ENCODE results near the gene EDNRB.
"Not testable (repeated sequence)": the region's sequence is repeated elsewhere in the genome, so short reads cannot be mapped to it uniquely, and the experiment has no call there.

EDNRB gene

DNA sequence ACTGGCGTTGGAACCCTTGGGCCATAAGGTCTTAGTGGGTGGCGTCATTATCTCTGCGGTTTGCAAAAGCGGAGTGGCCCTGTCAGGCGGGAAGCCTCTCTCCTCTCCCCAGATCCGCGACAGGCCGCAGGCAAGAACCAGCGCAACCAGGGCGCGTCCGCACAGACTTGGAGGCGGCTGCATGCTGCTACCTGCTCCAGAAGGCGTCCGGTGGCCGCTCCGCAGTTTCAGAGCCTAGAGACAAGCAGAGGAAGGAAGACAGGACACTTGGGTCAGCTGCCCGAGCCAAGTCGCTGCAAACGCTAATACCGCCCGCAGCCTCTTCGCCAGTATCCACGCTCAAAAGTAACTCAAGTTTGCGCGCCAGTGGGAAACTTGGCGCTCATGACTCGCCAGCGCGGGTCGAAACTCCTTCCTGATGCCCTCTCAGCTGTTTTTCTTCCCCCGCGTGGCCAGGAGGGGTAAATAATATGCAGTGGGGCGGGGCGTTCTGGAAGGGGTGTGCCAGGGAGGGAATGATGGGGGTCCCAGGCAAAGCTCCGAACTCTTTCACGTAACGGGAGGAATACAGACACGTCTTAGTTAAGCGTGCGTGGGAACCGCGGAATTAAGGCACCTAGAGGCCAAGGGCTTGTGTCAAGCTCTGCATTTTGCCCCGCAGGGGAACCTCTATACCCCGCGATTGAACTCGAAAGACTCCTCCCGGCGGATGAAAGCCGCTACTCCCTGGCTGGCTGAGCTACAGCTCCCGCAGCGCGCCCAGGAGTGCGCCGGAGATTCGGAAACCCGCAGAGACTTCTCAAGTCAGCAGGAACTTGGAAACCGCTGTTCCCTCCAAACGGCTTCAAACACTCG, at the start of gene EDNRB:
Gene EDNRB (minus strand): TSS at position 441 of the 855 bp plus-strand sequence. CDS start 258 bp downstream, at position 183.
- DNase-seq (ENCODE audit: low spot score), result peak; percentile 5

- no peak for DNase-seq (ENCODE audit: low spot score)
These were observed 48.0 kb upstream of the EDNRB start for GRCh38 chr13:77966671-77967070.

DNA sequence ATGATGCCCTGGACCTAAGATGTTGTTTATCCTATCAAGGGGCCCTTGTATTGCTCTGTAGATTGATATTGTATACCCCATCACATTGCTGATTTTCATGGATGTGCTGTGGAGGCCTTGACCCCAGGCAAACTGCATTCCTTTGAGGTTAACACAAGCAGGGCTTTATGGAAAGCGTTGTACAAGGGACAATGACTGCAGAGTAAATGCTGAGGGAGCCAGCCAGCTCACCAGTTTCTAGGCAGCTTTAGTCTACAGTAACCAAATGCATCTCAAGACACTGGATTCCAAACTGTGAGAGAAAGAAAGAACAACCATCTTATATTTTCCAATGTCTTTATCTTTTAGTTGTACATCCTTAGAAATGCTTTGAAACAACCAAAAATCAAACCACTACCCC, 34.1 kb upstream of the EDNRB start:
- DNase-seq (ENCODE audit: low spot score), result no peak

- DNase-seq (ENCODE audit: low spot score), result no peak
These were observed 33.6 kb upstream of the EDNRB start for GRCh38 chr13:77952276-77952675.

GRCh38 chr13:77946522-77946921, 27.9 kb upstream of the EDNRB start:
- no peak for DNase-seq (ENCODE audit: low spot score)

GRCh38 chr13:77935063-77935462, 16.4 kb upstream of the EDNRB start:
- not testable (repeated sequence) for DNase-seq (ENCODE audit: low spot score)

GRCh38 chr13:77930430-77930829, 11.8 kb upstream of the EDNRB start:
- DNase-seq (ENCODE audit: low spot score), result no peak

GRCh38 chr13:77928909-77929308, 10.3 kb upstream of the EDNRB start:
- no peak for DNase-seq (ENCODE audit: low spot score)

DNA sequence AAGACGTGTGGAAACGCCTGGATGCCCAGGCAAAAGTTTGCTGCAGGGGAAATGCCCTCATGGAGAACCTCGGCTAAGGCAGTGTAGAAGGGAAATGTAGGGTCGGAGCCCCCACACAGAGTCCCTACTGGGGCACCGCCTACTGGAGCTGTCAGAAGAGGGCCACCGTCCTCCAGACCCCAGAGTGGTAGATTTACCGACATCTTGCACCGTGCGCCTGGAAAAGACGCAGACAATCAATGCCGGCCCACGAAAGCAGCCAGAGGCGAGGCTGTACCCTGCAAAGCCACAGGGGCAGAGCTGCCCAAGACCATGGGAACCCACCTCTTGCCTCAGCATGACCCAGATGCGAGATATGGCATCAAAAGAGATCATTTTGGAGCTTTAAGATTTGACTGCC, 7.0 kb upstream of the EDNRB start:
- DNase-seq (ENCODE audit: low spot score), result no peak

DNA sequence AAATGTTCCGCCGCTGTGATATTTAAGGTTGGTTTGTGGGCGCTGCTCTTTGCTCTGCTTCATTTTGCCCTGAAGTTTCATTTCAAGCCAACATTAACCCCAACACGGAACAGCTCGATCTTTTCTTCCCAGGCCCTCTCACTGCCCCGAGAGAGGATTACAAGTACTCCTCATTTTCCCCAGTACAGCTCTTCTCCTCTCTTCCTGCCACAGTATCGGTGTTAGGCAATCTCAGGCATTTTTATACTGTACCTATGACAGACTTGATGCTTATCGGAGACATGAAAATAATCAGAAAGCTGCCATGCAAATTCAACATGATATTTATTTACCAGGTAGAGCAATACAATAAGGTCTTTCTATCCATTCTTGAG, 1.3 kb upstream of the EDNRB start:
- DNase-seq (ENCODE audit: low spot score), result no peak

DNA sequence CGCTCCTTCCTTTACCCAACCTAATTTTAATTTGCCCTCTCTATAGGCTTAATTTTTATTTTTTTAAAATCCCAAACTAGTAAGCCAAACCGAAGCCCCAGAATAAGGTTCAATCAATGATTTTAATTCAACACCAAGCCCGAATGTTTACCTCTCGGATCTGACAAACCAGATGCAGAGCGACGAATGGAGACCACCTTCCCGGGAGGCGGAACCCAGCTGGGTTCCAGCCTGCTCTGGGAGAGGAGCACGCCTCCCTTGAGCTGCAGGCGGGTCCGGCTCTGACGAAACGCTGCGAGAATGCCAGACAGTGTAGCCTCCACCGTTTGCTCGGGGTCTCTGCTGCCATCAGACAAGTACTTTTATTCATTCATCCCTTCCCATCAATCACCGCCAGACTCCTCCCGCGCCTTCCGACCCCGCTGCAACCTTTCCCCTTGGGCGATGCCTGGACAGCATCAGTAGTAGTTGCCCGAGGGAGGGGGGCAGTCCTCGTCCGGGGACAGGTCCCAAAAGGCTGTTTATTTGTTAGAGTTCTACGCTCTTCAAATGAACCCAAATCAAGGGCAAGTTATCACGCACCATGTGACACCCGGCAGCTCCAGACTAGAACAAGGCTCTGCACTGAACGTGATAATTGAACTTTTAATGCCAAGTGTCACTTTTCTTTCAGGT, 752 bp upstream of the EDNRB start:
- no peak for DNase-seq (ENCODE audit: low spot score)

GRCh38 chr13:77916488-77916887, 2.1 kb downstream of the EDNRB start:
- no peak for DNase-seq (ENCODE audit: low spot score)

- DNase-seq (ENCODE audit: low spot score), result no peak
These were observed 2.9 kb downstream of the EDNRB start for GRCh38 chr13:77915686-77916085.

- no peak for DNase-seq (ENCODE audit: low spot score)
These were observed 5.6 kb downstream of the EDNRB start for GRCh38 chr13:77913003-77913402.

DNA sequence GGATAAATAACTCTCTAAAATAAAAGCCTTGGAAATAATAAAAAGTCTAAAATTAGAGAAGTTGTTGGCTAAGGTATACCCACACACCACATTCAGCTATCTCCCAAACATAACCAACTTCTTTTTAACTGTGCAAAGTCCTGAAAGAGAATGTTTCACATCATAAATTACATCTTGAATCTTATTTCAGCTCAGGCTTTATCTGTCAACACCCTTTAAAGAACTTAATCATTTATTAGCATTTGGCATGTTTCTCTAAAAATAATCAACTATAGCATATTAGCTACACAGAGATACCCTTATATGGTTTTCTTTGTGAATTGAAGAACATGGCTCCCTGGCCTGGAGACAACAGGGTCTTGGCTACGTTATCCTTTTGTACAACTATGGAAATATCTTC, 6.9 kb downstream of the EDNRB start:
- no peak for DNase-seq (ENCODE audit: low spot score)

- DNase-seq (ENCODE audit: low spot score), result no peak
These were observed 8.8 kb downstream of the EDNRB start for GRCh38 chr13:77909827-77910226.

DNA sequence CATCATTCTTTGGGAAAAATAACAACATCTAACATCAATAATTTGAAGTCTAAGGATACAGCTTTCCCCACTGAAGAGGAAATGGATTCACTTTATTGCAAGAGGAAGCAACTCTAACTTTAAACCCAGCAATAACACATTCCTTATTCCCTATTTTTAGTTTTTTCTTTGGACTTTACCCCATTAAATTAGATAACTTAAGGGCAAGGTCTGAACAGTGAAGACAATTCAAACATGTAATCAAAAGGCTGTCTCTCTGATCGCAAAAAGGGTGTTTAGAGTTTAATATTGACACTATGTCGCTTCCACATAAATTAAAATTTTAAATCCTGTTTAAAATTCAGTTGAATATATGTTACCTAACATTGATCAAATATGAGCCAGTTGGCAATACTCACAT, 10.1 kb downstream of the EDNRB start:
- DNase-seq (ENCODE audit: low spot score), result no peak

GRCh38 chr13:77907666-77908341, 10.8 kb downstream of the EDNRB start:
- DNase-seq (ENCODE audit: low spot score), result no peak

GRCh38 chr13:77904031-77904430, 14.6 kb downstream of the EDNRB start:
- DNase-seq (ENCODE audit: low spot score), result no peak

DNA sequence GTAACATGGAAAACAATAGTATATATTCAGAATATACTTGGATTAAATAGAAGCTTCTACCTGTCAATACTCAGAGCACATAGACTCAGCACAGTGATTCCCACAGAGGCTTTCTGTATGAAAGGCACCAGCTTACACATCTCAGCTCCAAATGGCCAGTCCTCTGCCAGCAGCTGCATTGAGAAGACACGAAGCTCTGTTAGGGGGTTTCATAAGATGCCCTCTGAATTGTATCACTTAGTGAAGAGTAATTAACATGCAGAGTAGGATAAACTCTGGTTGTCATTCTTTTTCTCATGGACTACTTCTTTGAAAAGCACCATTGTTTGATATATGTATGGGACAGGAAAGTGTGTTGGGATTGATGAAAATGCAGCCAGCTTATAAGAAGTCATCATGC, 15.2 kb downstream of the EDNRB start:
- DNase-seq (ENCODE audit: low spot score), result no peak

GRCh38 chr13:77902319-77902963, 16.2 kb downstream of the EDNRB start:
- DNase-seq (ENCODE audit: low spot score), result no peak

GRCh38 chr13:77898097-77898496, 20.5 kb downstream of the EDNRB start:
- no peak for DNase-seq (ENCODE audit: low spot score)

Measured in germinal center (tissue), 1 donor.